MM.1S (cell line): ENCODE data around the gene SDK1.

Experiments
- DNase-seq: peaks from one replicate; pipeline ENCODE4 v3.0.0-alpha.2; 2015
- H2AFZ ChIP-seq: fragments of 300-600 bp; sonication (generic); 2 replicates; pipeline ENCODE4 v1.6.0; 2016; ENCODE audit warnings: antibody characterized with exemption, low read length
- H3F3A ChIP-seq: fragments of 300-600 bp; sonication (generic); 2 replicates; pipeline ENCODE4 v1.6.1; 2016; ENCODE audit warnings: mild to moderate bottlenecking, antibody characterized with exemption, low read length, moderate library complexity, mixed read lengths; ENCODE audit not compliant: insufficient read depth
- H3K27ac ChIP-seq: fragments of 300-600 bp; sonication (generic); 2 replicates; pipeline ENCODE4 v1.5.1; 2016; ENCODE audit warnings: mild to moderate bottlenecking, low read length
- H3K27me3 ChIP-seq: fragments of 300-600 bp; sonication (generic); replicated peaks from 2 replicates; pipeline ENCODE4 v1.6.0; 2016; ENCODE audit warnings: low read length; ENCODE audit not compliant: insufficient read depth
- H3K36me3 ChIP-seq: fragments of 300-600 bp; sonication (generic); replicated peaks from 2 replicates; pipeline ENCODE4 v1.6.1; 2016; ENCODE audit warnings: mild to moderate bottlenecking, low read length, mixed read lengths; ENCODE audit not compliant: insufficient read depth
- H3K4me1 ChIP-seq: fragments of 300-600 bp; sonication (generic); 2 replicates; pipeline ENCODE4 v1.6.1; 2016; ENCODE audit warnings: low read length, mixed read lengths
- H3K4me2 ChIP-seq: fragments of 300-600 bp; sonication (generic); 2 replicates; pipeline ENCODE4 v1.6.0; 2016; ENCODE audit warnings: low read depth, low read length
- H3K4me3 ChIP-seq: fragments of 300-600 bp; sonication (generic); 2 replicates; pipeline ENCODE4 v1.5.1; 2016; ENCODE audit warnings: low read length, mixed read lengths
- H3K79me2 ChIP-seq: fragments of 300-600 bp; sonication (generic); 2 replicates; pipeline ENCODE4 v1.6.1; 2016; ENCODE audit warnings: mixed run types, low read length, mixed read lengths
- H3K9ac ChIP-seq: fragments of 300-600 bp; sonication (generic); 2 replicates; pipeline ENCODE4 v1.6.1; 2016; ENCODE audit warnings: low read length, mixed read lengths
- H3K9me2 ChIP-seq: fragments of 300-600 bp; sonication (generic); replicated peaks from 2 replicates; pipeline ENCODE4 v1.6.1; 2016; ENCODE audit warnings: mild to moderate bottlenecking, low read length, mixed read lengths; ENCODE audit not compliant: insufficient read depth
- H3K9me3 ChIP-seq: fragments of 300-600 bp; sonication (generic); replicated peaks from 2 replicates; pipeline ENCODE4 v1.6.1; 2016; ENCODE audit warnings: mild to moderate bottlenecking, low read length, mixed read lengths; ENCODE audit not compliant: insufficient read depth
- H4K20me1 ChIP-seq: fragments of 300-600 bp; sonication (generic); 2 replicates; pipeline ENCODE4 v1.6.1; 2016; ENCODE audit warnings: mild to moderate bottlenecking, low read length, moderate library complexity, mixed read lengths; ENCODE audit not compliant: insufficient read depth
- EZH2 ChIP-seq: fragments of 300-600 bp; sonication (generic); optimal IDR thresholded peaks from 2 replicates; pipeline ENCODE3; 2017; ENCODE audit warnings: low read depth, mild to moderate bottlenecking, antibody characterized with exemption, low read length, mixed read lengths
- EZH2phosphoT487 ChIP-seq: fragments of 300-600 bp; sonication (generic); IDR thresholded peaks from 2 replicates; pipeline ENCODE4 v1.6.1; 2018; ENCODE audit warnings: antibody characterized with exemption, low read length
- TF ChIP-seq, protein P1 (sequence below): fragments of 300-600 bp; sonication (generic); IDR thresholded peaks from 2 replicates; pipeline ENCODE4 v1.5.1; 2016; ENCODE audit warnings: antibody characterized with exemption, low read length, mixed read lengths

SDK1 gene

DNA sequence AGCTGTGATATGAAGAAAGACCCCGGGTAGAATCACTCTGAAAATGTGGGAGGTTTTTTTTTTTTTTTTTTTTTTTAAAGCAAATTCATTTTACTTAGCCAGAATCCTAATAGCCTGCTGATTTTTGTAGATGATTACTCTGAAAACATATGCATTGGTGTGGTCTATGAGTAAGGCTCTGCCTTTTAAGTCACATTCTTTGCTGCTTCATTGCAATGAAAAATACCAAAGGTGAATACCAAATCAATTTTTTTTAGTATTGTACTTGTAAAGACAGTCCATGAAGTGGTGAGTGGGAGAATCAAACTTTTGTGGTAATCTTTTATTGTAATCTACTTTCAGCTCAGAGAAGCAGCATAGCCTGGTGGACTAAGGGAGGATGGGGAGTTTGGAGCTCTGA is 130.3 kb downstream of the SDK1 start:
- Histone ChIP-seq H3K79me2 (no peaks in the 10 kb centered on the region), H3K4me3 (no peak overlapping the region), H3F3A (no peaks in the 10 kb centered on the region), H4K20me1 (no peaks in the 10 kb centered on the region), H3K9ac (no peak overlapping the region), H3K36me3 (no peaks in the 10 kb centered on the region), H3K27ac (no peak overlapping the region), H3K9me3 (no peaks in the 10 kb centered on the region), H2AFZ (no peak overlapping the region), H3K27me3 (no peaks in the 10 kb centered on the region), H3K4me2 (no peak overlapping the region), H3K4me1 (no peaks in the 10 kb centered on the region), H3K9me2 (no peaks in the 10 kb centered on the region)
- no peak for TF ChIP-seq EZH2phosphoT487
- no peak for TF ChIP-seq EZH2
- TF ChIP-seq, protein P1, sequence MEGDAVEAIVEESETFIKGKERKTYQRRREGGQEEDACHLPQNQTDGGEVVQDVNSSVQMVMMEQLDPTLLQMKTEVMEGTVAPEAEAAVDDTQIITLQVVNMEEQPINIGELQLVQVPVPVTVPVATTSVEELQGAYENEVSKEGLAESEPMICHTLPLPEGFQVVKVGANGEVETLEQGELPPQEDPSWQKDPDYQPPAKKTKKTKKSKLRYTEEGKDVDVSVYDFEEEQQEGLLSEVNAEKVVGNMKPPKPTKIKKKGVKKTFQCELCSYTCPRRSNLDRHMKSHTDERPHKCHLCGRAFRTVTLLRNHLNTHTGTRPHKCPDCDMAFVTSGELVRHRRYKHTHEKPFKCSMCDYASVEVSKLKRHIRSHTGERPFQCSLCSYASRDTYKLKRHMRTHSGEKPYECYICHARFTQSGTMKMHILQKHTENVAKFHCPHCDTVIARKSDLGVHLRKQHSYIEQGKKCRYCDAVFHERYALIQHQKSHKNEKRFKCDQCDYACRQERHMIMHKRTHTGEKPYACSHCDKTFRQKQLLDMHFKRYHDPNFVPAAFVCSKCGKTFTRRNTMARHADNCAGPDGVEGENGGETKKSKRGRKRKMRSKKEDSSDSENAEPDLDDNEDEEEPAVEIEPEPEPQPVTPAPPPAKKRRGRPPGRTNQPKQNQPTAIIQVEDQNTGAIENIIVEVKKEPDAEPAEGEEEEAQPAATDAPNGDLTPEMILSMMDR: no peak
- no peak for DNase-seq

DNA sequence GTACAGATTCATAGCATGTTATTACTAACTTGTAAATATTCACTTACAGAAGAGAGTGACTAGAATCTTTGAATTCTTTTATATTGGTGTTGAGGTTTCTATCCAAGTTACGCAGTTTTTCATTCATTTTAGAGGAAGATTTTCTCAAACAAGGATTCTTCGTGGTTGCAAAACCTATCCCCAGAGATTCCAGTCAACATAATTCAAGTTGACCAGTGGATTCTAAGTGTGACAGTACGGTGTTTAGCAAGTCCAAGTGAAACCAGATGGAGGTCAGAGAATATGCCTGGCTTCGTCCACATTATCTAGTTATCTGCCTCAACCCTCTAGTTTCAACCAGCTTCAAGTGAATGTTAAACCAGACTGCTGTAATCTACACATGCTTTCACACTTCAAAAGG is 131.9 kb downstream of the SDK1 start:
- Histone ChIP-seq H3K9ac (no peak overlapping the region), H3K79me2 (no peaks in the 10 kb centered on the region), H4K20me1 (no peaks in the 10 kb centered on the region), H3K36me3 (no peaks in the 10 kb centered on the region), H3K27me3 (no peaks in the 10 kb centered on the region), H3K4me3 (no peak overlapping the region), H3K27ac (no peak overlapping the region), H3K4me1 (no peaks in the 10 kb centered on the region), H3K9me3 (no peaks in the 10 kb centered on the region), H3F3A (no peaks in the 10 kb centered on the region), H3K9me2 (no peaks in the 10 kb centered on the region), H3K4me2 (no peak overlapping the region), H2AFZ (no peak overlapping the region)
- no peak for DNase-seq
- TF ChIP-seq EZH2 (no peak), EZH2phosphoT487 (no peak)
- TF ChIP-seq, protein P1: no peak

- H4K20me1 ChIP-seq: no peaks in the 10 kb centered on the region
- no peaks in the 10 kb centered on the region for H3K9me2 ChIP-seq
- H3K36me3 ChIP-seq: no peaks in the 10 kb centered on the region
- H3K79me2 ChIP-seq: no peaks in the 10 kb centered on the region
- no peaks in the 10 kb centered on the region for H3K27me3 ChIP-seq
- H3K27ac ChIP-seq: no peak overlapping the region
- no peak overlapping the region for H2AFZ ChIP-seq
- DNase-seq: no peak
- no peaks in the 10 kb centered on the region for H3F3A ChIP-seq
- no peak overlapping the region for H3K4me3 ChIP-seq
- H3K9ac ChIP-seq: no peak overlapping the region
- no peaks in the 10 kb centered on the region for H3K4me1 ChIP-seq
- H3K9me3 ChIP-seq: no peaks in the 10 kb centered on the region
- no peak overlapping the region for H3K4me2 ChIP-seq
- TF ChIP-seq, protein P1: 0 out of 2 replicates have a peak, but pooled peaks have one; percentile 4
- no peak for TF ChIP-seq EZH2phosphoT487
Measured at GRCh38 chr7:3434611-3435010, 133.6 kb downstream of the SDK1 start.

- TF ChIP-seq, protein P1: no peak
- TF ChIP-seq EZH2phosphoT487: no peak
- TF ChIP-seq EZH2: no peak
- H3K4me2 ChIP-seq: no peak overlapping the region
- no peaks in the 10 kb centered on the region for H3K36me3 ChIP-seq
- H3K9me3 ChIP-seq: no peaks in the 10 kb centered on the region
- no peak overlapping the region for H3K4me3 ChIP-seq
- no peak overlapping the region for H3K27ac ChIP-seq
- no peak overlapping the region for H2AFZ ChIP-seq
- DNase-seq: no peak
- H3K9me2 ChIP-seq: no peaks in the 10 kb centered on the region
- H3K4me1 ChIP-seq: no peaks in the 10 kb centered on the region
- H4K20me1 ChIP-seq: no peaks in the 10 kb centered on the region
- H3K79me2 ChIP-seq: no peaks in the 10 kb centered on the region
- H3K9ac ChIP-seq: no peak overlapping the region
- no peaks in the 10 kb centered on the region for H3F3A ChIP-seq
- H3K27me3 ChIP-seq: no peaks in the 10 kb centered on the region
Measured at GRCh38 chr7:3436112-3436511, 135.1 kb downstream of the SDK1 start.
